GOT3 (cell line): ENCODE data around the gene TNFAIP8.

Experiments used
- DNase-seq: peaks from one replicate; lab custom pipeline; 2025; ENCODE audit warnings: mixed read lengths; lab: John Stamatoyannopoulos, UW

Gene TNFAIP8

DNA sequence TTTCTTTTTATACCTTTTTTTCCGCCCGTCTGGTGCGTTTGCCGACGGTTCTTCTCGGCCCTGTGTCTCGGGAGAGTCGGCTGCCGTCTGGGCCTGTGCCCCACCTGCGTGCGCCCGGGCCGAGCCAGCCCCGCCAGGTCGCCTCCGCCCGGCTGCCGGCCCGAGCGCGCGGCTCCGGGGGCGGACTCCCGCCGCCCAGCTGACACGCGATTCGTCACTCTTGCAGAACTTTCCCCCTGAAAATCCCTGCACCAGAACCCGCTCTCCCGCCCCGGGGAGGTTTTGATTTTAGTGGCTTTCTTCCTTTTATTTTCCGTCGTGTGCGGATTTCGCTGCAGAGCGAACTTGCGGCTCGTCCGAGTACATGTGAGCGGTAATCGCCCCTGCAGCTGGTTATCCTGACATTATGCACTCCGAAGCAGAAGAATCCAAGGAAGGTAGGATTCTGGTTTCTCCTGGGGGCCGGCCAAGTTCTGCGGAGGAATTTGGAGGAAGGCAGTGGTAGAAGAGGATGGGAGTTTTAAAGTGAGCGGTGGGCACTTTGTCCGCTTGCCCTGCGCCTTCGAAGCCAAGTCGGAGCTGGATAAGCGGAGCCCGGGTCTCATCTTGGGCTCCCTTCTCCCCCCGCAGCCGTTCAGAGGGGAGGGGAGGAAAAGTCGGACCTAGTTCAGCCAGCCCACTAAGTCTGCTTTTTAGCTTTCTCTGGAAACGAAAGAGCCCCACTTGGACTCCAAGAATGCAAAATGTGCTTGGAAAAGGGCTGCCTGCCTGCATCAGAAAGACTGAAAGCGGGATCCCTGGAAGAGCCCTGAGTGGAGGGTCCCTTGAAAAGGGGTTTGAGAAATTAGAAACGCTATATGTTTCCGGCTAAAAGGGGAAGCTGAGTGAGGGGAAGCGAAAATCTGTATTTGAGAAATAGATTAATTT, at the start of gene TNFAIP8:
TNFAIP8 (plus strand) TSS at position 335 of the 927 bp plus-strand sequence; CDS start at position 407, 72 bp downstream.
- no peak for DNase-seq

DNA sequence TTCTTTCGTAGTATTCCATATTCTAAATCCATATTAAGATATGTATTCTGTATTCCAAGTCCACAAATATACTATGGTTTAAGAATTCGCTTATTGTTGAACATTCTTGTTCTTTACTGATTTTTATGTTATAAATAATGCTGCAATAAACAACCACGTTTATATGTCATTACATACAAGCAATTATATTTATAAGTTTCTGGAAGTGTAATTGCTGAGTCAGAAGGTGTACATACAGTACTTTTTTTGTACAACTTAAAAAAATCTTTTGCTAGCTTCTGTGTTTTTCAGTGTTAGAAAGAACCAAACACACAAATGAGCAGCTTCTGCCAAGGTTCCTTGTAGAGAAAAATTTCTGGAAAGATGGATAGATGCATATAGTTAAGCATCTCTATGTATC, 48.6 kb upstream of the TNFAIP8 start:
- no peak for DNase-seq

DNA sequence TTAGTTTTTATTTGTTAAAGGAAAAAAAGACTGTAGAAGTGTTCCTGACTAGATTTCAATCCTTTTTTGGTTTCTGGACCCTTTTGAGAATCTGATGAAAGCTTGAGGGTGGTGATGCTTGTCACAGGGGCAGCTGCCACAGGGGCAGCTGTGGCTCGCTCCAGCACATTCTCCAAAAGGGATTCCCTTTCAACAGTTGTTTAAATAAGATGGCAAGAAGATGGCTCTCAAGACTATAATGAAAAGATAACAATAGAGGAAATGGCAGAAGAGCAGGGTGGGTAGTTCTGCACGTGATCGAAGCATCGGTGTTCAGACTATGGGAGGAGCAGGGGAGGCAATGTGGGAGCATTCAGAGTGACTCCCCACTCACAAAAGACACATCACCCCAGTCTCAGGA, 46.5 kb upstream of the TNFAIP8 start:
- no peak for DNase-seq

DNA sequence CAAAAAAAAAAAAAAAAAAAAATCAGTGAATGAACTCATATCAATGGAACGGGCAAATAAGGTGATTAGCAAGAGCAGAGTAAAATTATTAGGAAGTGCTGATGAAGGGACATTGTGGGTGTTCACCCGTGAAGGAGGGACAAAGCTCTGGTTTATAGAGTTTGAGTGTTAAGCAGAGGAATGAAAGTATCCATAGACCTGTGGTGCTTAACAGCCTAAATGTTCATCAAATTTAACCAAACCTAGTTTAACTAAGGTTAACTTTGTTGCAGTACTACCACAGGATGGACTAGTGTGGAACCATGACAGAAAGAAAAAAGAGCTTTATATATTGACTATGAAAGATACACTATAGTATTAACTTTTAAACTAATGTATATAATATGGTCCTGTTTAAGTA, 44.1 kb upstream of the TNFAIP8 start:
- no peak for DNase-seq

DNA sequence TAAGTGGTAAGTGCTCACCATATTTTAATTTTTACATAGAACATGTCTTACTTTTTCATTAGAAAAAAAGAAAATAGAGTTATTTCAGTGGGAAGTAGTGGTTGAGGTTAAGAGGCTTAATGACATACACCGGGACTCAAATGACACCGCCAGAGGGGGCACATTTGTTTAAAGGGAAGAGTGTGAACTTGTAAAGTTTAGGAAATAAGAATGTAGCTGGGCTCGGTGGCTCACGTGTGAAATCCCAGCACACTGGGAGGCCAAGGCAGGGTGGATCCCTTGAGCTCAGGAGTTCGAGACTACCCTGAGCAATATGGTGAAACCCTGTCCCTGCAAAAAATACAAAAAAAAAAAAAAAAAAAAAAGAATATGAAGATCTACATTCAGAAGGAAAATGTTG, 43.4 kb upstream of the TNFAIP8 start:
- no peak for DNase-seq

DNA sequence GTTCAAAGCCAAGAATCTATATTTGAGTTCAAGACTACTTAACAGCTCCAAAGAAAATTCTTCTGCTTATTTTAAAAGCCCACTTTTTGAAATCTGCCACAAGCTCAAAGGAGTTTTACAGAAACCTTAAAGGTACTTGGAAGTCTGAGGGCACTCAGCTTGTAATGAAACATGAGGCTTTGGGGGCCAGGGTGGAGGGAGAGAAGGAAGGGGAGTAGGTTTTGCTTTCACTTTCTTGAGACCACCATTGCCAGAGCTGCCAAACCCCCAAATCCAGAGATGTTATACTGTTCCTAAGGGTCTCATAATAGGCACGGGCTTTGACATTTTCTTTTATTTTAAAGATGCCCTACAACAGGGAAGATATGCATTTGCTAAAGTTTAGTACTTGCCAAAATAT, 42.6 kb upstream of the TNFAIP8 start:
- DNase-seq: no peak

DNA sequence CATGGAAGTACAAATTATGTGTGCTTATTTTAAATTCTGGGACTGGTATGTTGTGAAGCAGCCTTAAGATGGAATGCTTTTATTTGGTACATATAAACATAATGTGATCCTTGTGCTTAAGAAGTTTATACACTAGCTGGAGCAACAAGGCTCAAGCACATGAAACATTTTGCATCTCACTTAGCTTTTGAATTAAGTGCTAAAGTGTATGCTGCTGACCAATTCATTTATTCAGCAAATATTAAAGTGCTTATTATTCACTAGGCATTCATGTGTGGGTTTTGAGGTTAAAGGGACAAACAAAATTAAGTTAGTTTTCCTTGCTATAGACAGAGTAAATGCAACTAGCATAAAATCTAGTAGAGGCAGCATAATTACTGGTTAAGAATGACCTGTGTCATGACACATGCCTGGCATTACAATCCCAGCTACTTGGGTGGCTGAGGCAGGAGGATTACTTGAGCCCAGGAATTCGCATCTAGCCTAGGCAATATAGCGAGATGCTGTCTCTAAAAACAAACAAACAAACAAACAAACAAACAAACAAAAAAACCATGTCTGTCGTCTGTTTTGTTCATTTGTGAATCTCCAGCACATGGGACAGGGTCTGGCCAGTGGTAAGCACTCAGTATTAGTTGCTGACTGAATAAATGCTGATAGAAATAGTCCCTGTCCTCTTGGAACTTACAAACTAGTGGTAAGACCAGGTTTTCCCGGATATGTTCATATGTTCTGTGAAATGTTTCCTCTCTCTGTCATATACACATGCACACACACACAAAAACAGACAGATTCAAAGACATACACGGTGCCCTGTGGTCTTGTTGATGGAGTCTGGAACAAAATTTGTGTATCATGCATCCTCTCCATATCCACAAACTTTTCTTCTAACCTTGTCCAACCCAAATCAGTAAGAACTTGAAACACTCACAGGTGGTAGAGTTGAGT, 41.9 kb upstream of the TNFAIP8 start:
- DNase-seq: no peak

DNA sequence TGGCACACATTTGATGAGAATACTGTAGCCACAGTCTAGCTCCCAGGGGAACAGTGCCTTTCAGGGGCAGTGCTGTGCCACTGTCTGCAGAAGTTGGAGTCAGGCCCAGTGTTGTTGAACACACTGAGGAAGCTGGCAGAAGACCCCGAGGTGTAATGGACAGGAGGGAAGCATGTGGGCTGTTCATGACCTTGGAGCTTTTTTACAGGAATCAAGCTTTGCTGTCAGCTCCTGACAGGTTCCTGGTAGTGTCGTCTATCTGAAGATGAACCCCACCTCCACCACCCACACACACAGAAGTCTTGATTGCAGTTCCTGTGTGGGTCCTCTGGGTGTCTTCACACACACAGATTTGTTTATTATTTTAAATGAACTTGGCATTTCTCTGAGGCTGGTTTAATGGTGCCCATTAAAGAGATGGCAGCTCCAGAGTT, 40.3 kb upstream of the TNFAIP8 start:
- no peak for DNase-seq

DNA sequence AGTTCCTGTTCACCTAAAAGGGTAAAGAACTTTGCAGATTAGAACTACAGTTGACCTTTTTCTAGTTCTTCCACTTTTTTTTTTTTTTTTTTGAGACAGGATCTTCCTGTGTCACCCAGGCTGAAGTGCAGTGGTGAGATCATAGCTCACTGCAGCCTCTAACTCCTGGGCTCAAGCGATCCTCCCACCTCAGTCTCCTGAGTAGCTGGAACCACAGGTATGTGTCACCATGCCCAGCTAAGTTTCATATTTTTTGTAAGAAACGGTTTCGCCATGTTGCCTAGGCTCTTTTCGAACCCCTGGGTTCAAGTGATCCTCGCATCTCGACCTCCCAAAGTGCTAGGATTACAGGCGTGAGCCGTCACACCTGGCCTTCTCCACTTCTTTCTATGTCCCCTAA, 39.7 kb upstream of the TNFAIP8 start:
- no peak for DNase-seq

DNA sequence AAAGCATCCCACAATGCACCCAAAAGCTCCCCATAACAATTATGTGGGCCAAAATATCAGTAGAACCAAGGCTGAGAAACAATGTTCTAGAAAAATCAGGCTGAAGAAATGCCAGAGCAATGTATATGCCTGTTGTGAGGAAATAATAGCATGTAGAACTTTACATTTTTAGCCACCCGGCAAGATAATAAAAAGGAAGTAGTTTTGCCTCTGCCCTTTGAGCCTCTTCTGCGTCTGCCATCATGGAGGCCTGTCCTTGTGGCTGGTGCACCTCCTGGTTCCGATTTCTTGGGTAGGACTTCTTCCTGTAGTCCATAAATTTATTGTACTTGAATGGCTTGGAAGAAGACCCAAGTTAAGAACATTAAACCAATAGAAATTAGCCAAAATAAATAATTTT, 38.9 kb upstream of the TNFAIP8 start:
- DNase-seq: no peak

DNA sequence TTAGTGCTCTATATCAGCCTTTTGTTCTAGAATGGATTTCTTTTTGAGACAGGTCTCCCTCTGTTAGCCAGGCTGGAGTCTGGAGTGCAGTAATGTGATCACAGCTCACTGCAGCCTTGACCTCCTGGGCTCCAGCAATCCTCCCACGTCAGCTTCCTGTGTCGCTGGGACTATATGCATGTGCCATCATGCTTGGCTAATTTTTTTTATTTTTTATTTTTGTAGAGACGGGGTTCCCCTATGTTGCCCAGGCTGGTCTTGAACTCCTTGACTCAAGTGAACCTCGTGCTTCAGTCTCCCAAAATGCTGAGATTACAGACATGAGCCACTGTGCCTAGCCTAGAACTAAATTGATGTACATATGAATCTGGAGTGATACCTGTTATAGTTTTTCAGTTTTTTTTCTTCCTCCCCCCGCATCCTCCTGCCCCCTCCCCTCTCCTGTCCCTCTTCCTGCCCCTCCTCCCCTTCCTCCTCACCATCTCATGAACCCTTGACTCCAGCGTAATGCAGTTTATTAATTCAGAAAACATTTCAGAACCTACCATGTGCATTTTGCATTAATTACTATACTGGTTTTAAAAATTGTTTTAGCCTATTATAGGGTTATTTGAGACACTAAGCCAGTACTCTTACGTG, 37.4 kb upstream of the TNFAIP8 start:
- no peak for DNase-seq

DNA sequence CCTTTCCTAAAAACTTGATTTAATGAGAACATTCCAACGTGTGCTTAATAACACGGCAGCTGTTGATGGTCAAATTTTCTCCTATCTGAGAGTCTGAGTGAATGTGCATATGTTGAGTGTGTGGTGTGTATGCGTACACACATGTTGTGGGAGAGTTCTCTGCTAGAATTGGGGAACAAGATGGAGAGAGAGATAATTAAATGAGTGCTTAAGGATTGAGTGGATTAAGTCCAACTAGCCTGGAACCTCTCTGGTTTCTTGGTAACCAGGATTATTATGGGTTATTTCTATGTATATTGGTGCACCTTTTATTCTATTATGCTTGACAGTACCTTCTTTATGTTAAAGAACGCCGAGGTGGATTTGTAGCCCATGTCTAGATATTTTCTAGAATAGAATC, 36.4 kb upstream of the TNFAIP8 start:
- no peak for DNase-seq

DNA sequence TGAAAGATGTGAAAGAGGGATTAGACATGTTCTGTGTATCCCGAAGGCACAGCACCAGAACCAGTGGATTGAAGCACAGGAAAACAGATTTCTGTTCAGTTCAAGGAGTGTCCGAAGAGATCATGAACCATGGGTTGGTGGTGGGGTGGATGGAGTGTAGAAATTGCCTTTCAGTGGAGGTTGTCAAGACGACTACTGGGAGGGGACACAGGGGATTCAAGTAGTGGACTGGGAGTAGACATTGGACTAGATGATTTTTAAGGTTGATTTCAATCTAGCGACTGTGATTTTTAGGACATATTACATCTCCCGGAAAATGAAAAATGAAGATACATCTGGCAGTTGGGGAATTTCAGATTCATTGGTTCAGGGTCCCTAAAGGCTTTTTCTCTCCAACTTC, 35.9 kb upstream of the TNFAIP8 start:
- DNase-seq: no peak

DNA sequence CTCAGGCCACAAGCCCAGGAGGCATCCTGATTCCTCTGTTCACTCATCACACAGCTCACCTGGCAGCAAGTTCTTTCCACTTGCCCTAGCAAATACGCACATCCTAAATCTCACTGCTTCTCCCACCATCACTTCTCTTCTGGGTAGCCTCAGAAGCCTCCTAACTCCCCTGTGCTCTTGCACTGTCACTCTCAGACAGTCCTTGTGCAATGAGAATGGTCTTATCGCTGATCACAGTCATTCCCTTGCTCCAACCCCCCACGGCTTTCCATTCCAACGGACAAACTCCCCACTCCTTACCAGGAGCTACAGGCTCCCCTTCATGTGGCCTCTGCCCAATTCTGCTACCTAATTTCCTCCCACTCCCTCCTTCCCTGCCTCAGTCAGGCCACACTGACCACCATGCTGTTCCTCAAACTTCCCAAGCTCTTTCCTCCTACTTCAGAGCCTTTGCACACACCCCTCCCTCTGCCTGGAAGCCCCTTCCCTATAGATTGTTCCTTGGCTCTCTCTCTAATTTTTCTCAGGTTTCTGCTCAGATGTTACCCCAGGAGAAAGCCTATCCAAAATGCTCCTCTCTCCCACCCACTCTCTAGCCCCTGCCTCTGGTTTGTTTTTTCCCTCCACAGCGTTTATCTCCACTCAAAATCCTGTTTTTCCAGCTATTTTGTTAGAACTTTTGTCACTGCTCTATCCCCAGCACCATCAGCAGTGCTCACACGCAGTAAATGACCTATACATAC, 34.1 kb upstream of the TNFAIP8 start:
- no peak for DNase-seq

DNA sequence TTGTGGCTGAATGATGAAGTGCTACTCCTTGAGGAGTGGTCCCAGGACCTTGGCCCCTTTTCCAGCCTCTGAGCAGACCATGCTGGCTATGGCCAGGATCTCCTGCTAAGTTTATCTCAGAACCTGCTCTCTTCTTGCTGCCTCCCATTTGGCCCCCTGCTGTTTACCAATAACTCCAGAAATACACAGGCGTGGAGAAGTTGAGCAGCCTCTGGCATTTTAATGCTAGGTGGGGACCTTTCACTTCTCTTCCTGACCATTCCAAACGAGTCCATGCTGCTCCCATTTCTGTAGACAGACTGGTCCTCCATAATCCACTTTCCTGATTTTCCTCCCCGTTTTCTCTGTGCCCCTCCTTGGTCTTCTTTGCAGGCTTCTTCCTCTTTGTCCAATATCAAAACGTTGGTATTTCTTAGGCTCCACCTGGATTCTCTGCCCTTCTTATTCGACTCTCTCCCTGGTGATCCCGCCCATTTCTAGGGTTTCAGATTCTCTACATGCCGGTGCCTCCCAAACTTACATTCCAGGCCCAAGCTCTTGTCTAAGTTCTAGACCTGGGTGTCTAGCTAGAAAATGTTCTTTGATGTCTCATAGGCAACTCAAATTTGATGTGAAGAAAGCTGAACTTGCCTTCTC, 33.4 kb upstream of the TNFAIP8 start:
- DNase-seq: no peak

DNA sequence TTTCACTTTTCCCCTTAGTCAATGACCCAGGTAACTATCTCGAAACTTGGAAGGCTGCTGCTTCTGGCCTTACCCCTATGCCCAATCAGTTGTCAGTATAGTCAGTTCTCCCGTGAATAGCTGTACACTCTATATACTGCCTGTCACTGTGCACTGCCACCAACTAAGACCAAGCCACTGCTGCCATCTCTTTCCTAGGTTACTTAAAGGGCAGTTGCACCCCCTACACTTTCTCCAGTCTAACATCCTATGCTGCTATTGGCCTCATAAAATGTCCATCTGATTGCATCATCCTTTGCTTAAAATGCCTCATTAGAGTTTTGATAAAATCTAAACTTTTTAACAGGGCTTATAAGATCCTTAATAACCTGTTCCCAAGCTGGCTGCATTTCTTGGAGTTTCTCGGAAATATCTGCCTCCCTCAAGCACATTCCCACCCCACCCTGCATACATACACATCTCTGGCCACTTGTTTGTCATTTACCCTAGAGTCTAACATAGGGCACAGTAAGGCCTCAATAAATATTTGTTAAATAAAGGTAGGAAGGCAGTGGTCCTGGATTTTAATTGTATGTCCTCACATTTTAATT, 32.8 kb upstream of the TNFAIP8 start:
- no peak for DNase-seq

DNA sequence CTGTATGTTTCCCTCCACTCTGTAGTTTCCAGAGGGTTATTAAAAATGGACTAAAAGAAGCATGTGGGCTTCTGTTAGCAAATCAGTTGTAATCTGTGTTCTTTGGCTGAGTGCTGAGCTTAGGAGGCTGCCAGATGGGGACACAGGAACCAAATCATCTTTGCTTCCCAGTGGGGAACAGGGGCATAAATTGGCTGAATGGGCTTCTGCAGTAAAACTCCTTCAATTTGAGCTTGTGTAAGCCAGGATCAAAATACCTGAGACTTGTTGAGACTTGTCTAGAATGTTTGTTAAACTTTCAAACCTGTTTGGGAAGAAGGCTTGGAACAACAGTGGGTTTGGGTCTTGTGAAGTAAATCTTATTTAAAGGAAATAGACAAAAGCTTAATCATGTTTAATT, 32.2 kb upstream of the TNFAIP8 start:
- DNase-seq: no peak

DNA sequence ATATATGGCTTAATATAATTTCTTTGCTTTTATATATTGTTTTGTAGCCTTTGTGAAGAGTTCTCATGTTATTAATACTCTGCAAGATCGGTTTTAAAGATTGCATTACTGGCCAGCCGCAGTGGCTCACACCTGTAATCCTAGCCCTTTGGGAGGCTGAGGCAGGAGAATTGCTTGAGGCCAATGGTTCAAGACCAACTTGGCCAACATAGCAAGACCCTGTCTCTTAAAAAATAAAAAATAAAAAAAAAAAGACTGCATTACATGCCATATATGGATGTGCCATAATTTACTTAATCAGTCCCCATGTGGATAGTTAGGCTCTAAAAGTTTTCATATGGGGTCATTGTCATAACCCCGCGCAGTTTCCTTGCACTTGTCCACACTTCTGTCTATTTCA, 31.0 kb upstream of the TNFAIP8 start:
- no peak for DNase-seq

DNA sequence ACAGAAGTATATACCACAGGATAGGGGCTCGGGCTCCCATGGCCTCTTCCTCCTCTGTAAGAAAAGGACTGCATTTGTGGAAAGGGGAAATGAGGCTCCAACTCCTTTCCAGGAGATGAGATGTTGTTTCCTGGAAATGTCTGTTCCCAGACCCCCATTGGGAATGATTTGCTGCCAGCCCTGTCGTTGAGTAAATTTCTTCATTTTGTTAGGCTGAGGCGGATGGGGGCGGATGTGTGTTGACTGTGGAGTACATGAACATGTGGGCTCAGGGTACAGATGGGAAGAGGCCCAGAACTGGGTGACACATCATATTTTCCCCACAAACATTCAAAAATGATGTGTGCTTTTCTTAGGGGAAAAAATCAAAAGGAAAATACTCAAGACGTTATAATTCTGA, 28.8 kb upstream of the TNFAIP8 start:
- DNase-seq: no peak

DNA sequence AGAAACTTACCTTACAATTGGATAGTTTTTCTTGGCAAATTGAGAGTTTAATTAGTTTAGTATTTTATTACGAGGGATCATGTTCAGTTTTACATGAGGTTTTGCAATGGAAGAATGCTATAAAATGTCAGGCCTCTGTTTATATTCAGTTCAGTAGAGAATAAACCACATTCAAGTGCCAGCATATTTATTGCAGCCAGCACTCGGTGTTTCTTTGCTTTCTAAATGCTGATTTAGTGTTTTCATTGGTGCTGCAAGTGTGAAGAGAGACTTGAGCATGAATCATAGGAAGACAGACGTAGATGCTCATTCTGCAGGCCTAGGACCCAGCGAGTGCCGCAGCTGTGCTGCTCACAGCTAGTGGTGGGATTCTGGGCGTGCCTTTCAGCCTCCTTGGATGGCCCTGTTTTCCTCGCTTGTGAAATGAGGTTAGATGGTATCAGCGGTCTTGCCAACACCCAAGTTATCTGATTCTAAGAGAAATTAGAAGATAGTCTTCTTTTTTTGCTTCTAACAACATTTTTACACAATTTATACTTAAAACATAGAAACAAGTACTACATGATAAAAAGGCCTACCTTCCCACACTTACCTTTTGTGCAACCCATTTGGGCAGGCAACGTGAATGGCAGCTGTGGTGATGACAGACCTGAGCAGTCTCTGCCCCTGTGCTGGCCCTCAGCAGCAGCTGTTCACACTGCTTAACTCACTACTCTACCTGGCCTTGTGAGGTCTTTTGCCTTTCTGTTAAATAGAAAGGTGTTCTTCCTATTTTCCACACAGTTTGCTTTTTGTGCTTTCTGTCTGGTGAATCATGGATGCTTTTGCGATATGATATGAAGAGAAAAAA, 26.8 kb upstream of the TNFAIP8 start:
- DNase-seq: no peak
